Mononuclear cell (primary cell): ENCODE results near the gene PRPH. TPM values are rescaled to one million over a fixed set of nuclear protein-coding genes. Genes with fewer than 3 reads are reported as not detected.
"Not testable (repeated sequence)": the region's sequence is repeated elsewhere in the genome, so short reads cannot be mapped to it uniquely, and the experiment has no call there.

Experiments
- H3K27me3 ChIP-seq: 2 replicates; pipeline ENCODE4 v1.6.0; 2011; ENCODE audit warnings: low read length, control low read depth; ENCODE audit not compliant: insufficient read depth
- H3K4me1 ChIP-seq: 2 replicates; pipeline ENCODE4 v1.5.1; 2011; ENCODE audit warnings: mild to moderate bottlenecking, low read length, control low read depth; ENCODE audit not compliant: insufficient read depth
- H3K4me3 ChIP-seq: 2 replicates; pipeline ENCODE4 v1.5.1; 2011; ENCODE audit warnings: mild to moderate bottlenecking, low read length, moderate library complexity
- H3K9me3 ChIP-seq: 2 replicates; pipeline ENCODE4 v1.5.1; 2011; ENCODE audit warnings: low read depth, mild to moderate bottlenecking, control low read depth, low read length
- total RNA-seq: library from RNA; depleted of rRNA; stranded (reverse); fragments of >200 nt; gene quantifications from one replicate; pipeline ENCODE4 v1.2.3, GENCODE V29; 2012

Gene PRPH
- total RNA-seq, 1 donor, result not detected

DNA sequence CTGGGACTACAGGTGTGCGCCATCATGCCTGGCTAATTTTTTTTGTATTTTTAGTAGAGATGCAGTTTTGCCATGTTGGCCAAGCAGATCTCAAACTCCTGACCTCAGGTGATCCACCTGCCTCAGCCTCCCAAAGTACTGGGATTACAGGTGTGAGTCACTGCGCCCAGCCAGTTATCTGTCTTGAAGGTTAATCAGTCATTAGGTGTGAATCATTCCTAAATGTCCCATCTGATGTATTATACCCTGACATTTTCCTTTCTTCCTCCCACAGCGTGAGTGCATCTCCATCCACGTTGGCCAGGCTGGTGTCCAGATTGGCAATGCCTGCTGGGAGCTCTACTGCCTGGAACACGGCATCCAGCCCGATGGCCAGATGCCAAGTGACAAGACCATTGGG, 25.8 kb upstream of the PRPH start:
- H3K27me3 ChIP-seq, H3K4me3 ChIP-seq, H3K9me3 ChIP-seq: not testable (repeated sequence)
- peaks cover 39% of the 10 kb centered on the region for H3K4me1 ChIP-seq

GRCh38 chr12:49272790-49273725, 21.9 kb upstream of the PRPH start:
- Histone ChIP-seq H3K4me3 (no peak overlapping the region), H3K4me1 (peaks cover 8% of the 10 kb centered on the region), H3K27me3 (no peaks in the 10 kb centered on the region), H3K9me3 (no peaks in the 10 kb centered on the region)

DNA sequence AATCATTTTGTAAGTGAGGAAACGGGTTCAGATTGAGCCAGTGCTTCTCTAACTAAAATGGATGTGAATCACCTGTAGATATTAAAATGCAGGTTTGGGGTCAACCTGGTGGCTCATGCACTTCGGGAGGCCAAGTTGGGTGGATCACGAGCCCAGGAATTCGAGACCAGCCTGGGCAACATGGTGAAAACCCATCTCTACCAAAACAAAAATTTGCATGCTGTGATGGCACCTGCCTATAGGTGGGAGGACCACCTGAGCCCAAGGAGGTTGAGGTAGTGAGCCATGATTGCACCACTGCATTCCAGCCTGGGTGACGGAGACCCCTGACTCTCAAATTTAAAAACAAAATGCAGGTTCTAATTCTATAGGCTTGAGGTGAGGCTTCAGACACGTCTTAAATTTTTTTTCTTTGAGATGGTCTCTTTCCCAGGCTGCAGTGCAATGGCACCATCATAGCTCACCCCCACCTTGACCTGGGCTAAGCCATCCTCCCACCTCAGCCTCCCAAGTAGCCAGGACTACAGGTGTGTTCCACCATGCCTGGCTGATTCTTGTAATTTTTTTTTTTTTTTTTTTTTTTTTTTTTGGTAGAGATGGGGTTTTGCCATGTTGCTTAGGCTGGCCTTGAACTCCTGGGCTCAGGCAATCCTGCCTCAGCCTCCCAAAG, 21.1 kb upstream of the PRPH start:
- Histone ChIP-seq H3K4me1 (no peaks in the 10 kb centered on the region), H3K9me3 (no peaks in the 10 kb centered on the region), H3K27me3 (no peaks in the 10 kb centered on the region), H3K4me3 (no peak overlapping the region)

GRCh38 chr12:49274396-49275069, 20.4 kb upstream of the PRPH start:
- Histone ChIP-seq H3K4me1 (peaks cover under 1% of the 10 kb centered on the region), H3K9me3 (no peaks in the 10 kb centered on the region), H3K4me3 (no peak overlapping the region), H3K27me3 (no peaks in the 10 kb centered on the region)

DNA sequence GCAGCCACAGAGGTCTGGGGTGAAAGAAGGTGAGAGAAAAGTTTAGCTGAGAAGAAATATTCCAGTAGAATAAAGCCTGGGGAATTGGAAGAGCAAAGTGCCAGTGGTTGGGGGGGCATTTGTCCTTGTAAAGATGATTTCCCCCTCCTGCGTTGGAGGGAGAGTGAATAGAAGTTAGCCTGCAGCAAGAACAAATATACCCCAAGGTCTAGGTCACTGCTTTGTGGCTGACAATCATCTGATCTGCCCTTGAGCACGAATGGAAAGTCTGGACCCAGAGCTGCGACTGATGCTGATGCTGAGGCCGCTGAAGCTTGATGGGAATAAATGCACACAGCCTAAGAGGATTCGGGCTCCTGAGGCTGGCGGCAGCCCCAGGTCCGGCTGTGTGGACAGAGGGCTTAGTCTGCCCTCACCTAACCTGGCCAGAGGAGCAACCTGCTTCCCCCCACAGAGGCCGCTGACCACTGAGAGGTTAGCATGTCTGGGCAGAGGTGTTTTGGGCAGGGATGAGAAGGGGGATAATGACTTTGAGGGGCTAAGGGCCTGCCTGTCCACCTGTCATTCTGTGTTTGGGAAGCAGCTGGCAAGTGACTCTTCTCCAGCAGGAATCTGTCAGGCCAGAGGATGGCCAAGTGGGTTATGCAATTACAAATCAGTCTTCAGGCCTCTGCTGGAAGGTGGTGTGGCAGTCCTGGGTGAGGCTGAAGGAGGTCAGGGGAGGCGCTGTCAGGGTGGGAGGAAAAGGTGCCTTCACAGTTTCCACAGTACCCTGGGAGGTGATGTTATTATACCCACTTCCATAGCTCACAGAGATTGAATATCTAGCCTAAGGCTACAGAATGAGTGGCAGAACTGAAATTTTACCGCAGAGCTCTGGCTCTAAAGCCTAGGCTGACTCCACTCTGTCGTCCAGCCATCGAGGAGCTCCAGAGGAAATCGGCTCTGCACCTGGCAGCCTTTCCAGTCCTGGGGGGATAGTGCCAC, 18.4 kb upstream of the PRPH start:
- Histone ChIP-seq H3K9me3 (no peaks in the 10 kb centered on the region), H3K4me3 (no peak overlapping the region), H3K4me1 (peaks cover 20% of the 10 kb centered on the region), H3K27me3 (no peaks in the 10 kb centered on the region)

DNA sequence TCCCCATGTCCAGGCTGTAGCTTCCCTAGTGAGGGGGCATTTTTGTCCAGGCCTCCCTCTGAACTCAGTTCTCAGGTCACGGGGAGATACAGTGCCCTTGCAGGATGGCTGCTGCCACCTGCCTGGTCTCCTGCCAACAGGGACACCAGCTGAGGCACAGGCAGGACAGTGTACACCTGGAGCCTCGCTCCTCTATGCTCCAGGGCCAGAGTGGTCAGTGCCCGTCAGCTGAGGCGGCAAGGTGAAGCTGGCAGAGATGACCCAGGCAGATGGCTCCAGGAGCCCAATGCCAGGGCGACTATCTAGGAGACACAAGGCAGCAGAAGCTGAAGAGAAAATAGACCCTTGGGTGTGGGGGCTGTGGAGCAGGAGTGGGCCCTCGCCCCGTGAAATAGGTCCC, 17.5 kb upstream of the PRPH start:
- peaks cover 21% of the 10 kb centered on the region for H3K4me1 ChIP-seq
- H3K4me3 ChIP-seq, result no peak overlapping the region
- H3K27me3 ChIP-seq, result no peaks in the 10 kb centered on the region
- H3K9me3 ChIP-seq, result no peaks in the 10 kb centered on the region

DNA sequence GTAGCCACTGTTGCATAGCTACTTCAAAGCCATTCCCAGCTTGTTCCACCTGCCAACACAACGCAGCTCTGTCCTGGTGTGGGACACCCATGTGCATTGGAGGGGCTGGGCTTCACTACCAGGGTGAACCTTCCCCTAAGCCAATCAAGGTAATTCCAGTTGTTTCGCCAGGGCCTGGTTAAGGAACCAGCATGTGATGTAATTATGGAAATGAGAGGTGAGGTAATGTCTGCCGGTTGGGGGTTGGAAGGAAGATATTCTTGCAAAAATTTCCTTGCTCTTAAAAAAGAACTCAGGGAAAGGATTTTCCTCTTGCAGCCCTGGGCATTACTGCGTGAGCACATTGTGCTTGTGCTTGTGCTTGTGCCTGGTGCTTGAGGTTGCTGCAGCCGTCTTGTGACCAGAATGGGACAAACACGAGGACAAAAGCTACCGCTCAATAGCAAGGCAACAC, 15.2 kb upstream of the PRPH start:
- Histone ChIP-seq H3K4me3 (no peak overlapping the region), H3K9me3 (no peaks in the 10 kb centered on the region), H3K27me3 (no peaks in the 10 kb centered on the region), H3K4me1 (peaks cover 21% of the 10 kb centered on the region)

- not testable (repeated sequence) for H3K9me3 ChIP-seq
These were observed 14.4 kb upstream of the PRPH start for GRCh38 chr12:49280545-49280944.

DNA sequence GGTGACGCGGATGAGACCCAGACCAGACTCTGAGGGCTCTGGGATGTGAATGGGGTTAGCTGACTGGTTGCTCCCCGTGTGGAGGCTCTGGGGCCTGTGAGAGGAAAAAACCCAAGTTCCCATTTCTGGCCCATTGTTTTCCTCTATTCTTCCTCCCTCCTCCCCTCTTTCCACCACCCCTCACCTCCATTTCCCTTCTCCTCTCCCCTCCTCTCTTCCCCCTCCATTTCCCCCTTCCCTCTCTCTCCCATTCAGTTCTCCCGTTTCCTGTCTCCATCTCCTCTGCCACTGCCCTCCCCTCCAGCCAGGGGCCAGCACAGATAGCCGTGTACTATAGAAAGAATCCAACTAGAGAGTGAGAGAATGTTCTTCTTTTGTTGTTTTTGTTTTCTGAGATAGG, 12.6 kb upstream of the PRPH start:
- H3K4me3 ChIP-seq, result no peak overlapping the region
- H3K27me3 ChIP-seq, result peaks cover 6% of the 10 kb centered on the region
- H3K9me3 ChIP-seq, result no peaks in the 10 kb centered on the region
- H3K4me1 ChIP-seq, result peaks cover 21% of the 10 kb centered on the region

More at GRCh38 chr12:49280545-49280944, 14.4 kb upstream of the PRPH start:
- H3K27me3 ChIP-seq, H3K4me3 ChIP-seq: not testable (repeated sequence)
- H3K4me1 ChIP-seq, result peaks cover 21% of the 10 kb centered on the region

GRCh38 chr12:49282740-49283375, 12.1 kb upstream of the PRPH start:
- H3K4me1 ChIP-seq, result peaks cover 21% of the 10 kb centered on the region
- H3K4me3 ChIP-seq, H3K9me3 ChIP-seq: not testable (repeated sequence)
- H3K27me3 ChIP-seq, result peaks cover 11% of the 10 kb centered on the region

GRCh38 chr12:49283541-49284429, 11.2 kb upstream of the PRPH start:
- H3K9me3 ChIP-seq, result no peaks in the 10 kb centered on the region
- peaks cover 21% of the 10 kb centered on the region for H3K4me1 ChIP-seq
- H3K4me3 ChIP-seq, result no peak overlapping the region
- peaks cover 20% of the 10 kb centered on the region for H3K27me3 ChIP-seq

DNA sequence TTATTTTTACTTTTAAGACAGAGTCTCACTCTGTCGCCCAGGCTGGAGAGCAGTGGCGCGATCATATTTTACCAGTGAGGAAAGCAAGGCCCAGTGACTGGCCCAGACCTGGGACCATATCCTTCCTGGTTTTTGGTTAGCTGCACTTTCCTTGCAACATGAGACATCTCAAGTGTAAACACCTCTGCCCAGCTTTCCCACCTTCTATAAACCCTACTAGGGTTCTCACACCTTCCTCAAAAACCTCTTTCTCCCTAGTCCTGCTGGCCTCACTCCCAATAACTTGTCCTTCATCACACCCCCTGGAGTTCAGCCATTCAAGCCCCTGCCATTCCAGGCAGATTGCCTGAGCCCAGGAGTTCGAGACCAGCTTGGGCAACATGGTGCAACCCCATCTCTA, 10.3 kb upstream of the PRPH start:
- Histone ChIP-seq H3K4me1 (peaks cover 19% of the 10 kb centered on the region), H3K4me3 (no peak overlapping the region), H3K27me3 (peaks cover 24% of the 10 kb centered on the region), H3K9me3 (no peaks in the 10 kb centered on the region)

GRCh38 chr12:49287876-49288275, 7.1 kb upstream of the PRPH start:
- H3K4me1 ChIP-seq, result no peaks in the 10 kb centered on the region
- H3K9me3 ChIP-seq, result no peaks in the 10 kb centered on the region
- H3K27me3 ChIP-seq, result peaks cover 24% of the 10 kb centered on the region
- H3K4me3 ChIP-seq, result no peak overlapping the region
